KG1 (cell line): Measurements from ENCODE around the gene GRIP1.
"Not testable (repeated sequence)": the region's sequence is repeated elsewhere in the genome, so short reads cannot be mapped to it uniquely, and the experiment has no call there.

Experiments
- DNase-seq: peaks from one replicate; lab custom pipeline; 2025; lab: John Stamatoyannopoulos, UW

GRIP1 gene

DNA sequence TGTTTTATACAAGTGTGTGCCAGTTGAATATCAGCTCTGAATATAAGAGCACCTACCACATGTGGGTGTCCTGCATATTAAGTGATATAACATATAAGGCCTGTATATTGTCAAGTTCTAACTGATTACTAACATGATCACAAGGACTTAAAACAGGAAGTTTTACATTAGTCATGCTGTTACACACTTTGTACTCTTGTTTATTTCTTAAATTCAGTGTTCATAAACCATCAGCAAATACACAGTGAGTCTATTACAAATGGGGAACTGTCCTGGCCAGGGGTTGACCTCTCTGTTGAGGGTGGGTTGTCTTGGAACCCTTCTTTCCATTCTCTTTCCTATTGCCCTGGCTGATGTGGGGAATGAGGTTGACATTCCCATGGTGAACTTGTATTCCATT, 357.4 kb downstream of the GRIP1 start:
- DNase-seq = no peak

GRCh38 chr12:66320996-66321395, 357.9 kb downstream of the GRIP1 start:
- DNase-seq = no peak

DNA sequence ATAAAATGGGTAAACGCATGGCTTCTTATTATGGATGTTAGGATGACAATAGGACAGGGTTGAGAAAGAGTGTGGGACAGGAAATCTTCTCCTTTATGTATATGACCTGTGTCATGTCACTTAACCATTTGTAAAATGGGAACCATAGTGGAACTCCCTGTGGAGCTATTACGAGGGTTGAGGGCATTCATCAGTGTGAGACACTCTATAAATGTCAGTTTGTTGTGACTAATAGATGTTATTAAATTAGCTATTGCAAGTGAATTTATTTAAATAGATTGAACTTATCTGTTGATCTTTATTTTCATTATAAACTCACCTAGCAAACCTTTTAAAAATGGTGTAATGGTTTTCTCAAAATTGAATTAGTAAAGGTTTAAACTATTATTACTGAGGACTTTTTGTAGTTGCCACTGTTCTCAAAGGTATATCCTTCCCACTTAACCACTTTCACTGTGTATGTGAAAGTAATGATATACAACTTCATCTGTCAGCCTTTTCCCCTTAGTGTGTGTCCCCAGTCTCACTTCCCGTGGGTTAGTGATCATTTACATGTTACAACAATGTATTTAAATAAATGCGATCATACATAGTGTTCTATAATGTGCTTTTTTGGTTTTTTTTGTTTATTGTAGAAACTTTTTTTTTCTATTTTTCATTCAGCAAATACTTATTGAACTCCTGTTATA, 359.5 kb downstream of the GRIP1 start:
- no peak for DNase-seq

- DNase-seq = no peak
These were observed 364.6 kb downstream of the GRIP1 start for GRCh38 chr12:66314278-66314677.

- no peak for DNase-seq
These were observed 366.7 kb downstream of the GRIP1 start for GRCh38 chr12:66312189-66312588.

GRCh38 chr12:66309606-66310005, 369.3 kb downstream of the GRIP1 start:
- DNase-seq = no peak

DNA sequence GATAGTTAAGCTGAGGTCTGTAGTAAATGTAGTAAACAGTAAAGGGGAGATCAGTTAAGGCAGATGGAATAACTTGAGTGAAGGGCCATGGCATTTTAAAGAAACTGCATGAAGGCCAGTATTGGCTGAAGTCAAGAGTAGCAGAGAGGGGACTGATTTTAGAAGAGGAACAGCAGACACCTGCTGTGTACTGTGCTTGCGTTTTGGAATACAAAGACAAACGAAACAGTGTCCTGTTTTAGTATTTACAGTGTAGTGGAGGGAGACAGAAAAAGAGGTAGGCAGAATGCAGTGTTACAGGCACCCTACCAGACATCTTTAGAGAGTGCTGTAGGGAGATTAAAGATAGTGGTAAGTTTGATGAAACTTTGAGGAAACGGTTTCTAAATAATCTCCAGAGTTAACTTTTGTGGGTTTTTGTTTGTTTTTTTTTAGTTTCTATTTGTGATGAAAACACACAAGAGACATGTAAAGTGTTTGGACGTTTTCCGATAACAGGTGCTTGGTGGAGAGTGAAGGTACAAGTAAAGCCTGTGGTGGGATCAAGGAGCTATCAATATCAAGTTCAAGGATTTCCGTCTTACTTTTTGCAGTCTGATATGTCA, 374.5 kb downstream of the GRIP1 start:
- DNase-seq = no peak

GRCh38 chr12:66303316-66303804, 375.5 kb downstream of the GRIP1 start:
- not testable (repeated sequence) for DNase-seq

- no peak for DNase-seq
These were observed 376.1 kb downstream of the GRIP1 start for GRCh38 chr12:66302827-66303169.

GRCh38 chr12:66301944-66302826, 376.7 kb downstream of the GRIP1 start, which contains the start of gene HELB:
Gene HELB (plus strand): TSS chr12:66302493. CDS start chr12:66302604, 111 bp downstream.
- peak; percentile 97 for DNase-seq

DNA sequence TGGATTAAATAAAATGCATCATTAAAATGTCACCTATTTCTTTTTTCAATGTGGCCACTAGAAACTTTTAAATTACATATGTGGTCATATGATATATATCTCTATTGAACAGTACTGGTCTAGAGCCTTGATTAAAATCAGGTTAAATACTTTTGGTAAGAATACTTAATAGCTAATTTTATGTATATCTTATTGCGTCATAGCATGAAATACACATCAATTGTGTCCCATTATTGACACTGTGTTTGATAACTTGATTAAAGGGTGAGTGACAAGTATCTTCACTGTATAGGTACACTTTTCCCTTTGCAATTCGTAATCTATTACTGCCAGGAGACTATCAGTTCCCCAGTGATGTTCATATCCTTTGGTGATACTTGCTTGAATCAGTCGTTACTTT, 381.0 kb downstream of the GRIP1 start:
- DNase-seq = no peak
